HUDEP-2 (cell line): ENCODE data around the gene CDK5RAP2.

Experiments used
- DNase-seq, 76 experiments: peaks; one replicate each; lab custom pipeline; 2025; ENCODE audit not compliant: unreplicated experiment in 76 of 76; lab: John Stamatoyannopoulos, UW

Gene CDK5RAP2

GRCh38 chr9:120411862-120412424 is 168.0 kb downstream of the CDK5RAP2 start:
- no peak for DNase-seq

GRCh38 chr9:120410925-120411501 is 169.0 kb downstream of the CDK5RAP2 start:
- DNase-seq = no peak

GRCh38 chr9:120408680-120409258 is 171.2 kb downstream of the CDK5RAP2 start:
- DNase-seq = no peak

DNA sequence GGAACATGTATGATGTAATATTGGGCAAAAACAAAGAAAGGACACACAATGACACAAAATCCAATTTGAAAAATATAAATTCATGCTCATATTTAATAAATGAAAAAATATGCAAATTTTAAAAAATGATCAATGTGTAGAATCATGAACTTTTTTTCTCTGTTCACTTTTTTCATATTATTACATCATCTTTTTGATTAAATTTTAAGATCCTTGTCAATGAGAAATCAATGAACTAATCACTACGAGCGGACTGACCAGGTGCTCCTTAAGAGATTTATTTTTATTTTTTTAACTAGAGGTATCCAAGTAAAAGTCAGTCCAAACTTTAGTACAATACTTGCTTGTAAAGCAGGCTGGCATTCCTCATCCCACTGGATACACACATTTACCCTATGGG is 174.1 kb downstream of the CDK5RAP2 start:
- no peak for DNase-seq

DNA sequence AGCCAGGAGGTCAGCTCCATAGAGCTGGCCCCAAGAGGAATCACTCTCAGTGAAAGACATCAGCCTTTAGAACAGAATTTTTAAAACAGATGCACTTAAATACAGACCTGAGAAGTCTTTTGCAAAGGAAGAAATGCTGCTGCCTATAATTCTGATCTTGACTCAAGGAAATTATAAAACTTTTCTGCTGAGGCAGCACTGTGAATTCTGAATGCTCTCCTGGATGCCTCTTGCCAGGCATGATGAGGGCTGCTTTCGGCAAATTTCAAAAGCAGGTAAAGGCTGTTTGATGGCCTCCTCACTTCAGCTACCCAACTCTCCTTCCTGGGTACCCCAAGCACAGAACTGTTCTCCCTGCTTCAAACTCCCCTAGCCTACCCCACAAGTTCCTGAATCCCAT is 174.8 kb downstream of the CDK5RAP2 start:
- no peak for DNase-seq

DNA sequence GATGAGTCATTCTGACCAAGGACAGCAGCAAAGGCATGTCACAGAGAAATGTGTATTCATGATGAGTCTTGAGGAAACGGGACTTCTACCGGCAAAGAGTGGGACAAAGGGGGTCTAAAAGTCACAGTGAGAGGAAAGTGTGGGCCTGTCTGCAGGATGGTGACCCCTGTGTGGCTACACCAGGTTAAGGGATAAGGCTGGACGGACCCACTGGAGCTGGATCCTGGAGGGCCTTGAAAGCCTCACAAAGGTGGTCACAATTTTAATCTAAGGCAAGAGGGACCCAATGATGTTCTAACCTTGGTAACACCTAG is 176.5 kb downstream of the CDK5RAP2 start:
- no peak for DNase-seq

GRCh38 chr9:120402741-120403542 is 177.0 kb downstream of the CDK5RAP2 start:
- DNase-seq = peak in 3 of 76 experiments; percentile 2 to 21 (median 14)

DNA sequence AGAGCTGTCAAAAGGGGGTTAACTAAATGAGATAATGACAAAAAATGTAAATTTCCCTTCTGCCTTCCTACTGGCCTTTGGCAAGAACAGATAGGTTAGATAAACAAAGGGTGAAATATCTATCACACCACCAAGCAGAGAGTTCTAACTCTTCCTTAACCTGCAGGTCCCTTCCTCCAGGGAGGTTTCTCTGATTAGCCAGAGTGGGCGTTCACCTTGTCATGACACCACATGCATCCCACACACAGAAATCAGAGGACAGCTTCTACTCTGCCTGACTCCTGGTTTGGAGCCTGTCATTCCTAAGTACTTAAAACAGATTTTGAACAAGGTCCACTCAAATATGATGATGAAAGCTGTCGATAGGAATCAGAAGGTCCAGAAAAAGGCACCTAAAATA is 180.0 kb downstream of the CDK5RAP2 start:
- no peak for DNase-seq

DNA sequence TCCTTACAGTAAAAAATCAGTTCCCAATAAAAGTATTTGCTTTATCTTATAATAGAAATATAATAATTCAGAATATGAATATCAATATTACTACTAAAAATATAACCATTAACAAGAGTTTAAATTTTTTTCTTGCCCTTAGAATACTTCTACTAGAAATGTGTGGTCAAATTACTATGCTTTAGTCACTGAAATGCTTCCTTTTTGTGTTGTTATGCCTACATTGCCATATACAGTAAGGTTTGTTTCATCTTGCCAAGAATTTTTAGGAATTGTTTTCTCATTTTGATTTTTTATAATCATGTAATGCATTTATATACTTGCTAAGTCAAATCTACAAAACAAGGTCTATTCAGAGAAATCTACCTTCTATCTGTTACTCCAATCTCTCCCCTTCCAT is 181.7 kb downstream of the CDK5RAP2 start:
- no peak for DNase-seq

- DNase-seq = no peak
Observed at GRCh38 chr9:120397453-120397852, 182.5 kb downstream of the CDK5RAP2 start.

DNA sequence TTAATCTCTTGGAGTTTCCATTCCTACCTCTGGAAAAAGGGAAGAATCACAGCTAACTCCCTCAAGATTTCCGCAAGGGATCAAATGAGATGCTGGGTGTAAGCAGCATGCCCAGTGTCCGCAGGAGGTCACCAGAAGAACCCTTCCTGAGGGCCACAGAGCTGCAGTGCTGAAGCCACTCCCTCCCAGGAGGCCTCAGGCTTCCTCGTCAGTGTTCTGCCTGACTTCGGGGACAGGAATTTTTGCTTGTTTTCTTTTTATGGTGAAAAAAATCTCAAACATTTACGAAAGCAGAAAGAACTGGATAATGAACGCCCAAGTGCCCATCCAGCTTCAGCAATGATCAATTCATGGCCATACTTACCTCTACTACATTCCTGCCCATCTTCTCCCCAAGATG is 183.0 kb downstream of the CDK5RAP2 start:
- DNase-seq = no peak

DNA sequence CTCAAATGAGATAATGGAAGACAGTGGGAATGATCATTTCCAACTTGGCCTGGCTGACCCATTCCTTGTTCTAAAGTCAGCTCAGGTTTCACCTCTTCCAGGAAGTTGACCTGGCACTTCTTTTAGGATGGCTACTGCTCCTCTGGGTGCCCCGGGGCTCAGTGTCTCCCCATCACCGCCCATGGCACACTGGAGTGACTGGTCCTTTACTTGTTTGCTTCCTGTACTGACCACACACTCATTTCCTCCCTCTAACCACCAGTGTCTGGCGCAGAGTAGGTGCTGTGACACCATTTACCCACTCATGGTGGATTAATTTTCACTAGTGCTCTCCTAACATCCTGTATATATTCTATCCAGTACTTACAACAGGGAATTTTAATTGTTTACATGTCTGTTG is 183.5 kb downstream of the CDK5RAP2 start:
- no peak for DNase-seq

- DNase-seq = no peak
Observed at GRCh38 chr9:120395376-120395775, 184.6 kb downstream of the CDK5RAP2 start.

- no peak for DNase-seq
Observed at GRCh38 chr9:120394058-120394669, 185.8 kb downstream of the CDK5RAP2 start.

DNA sequence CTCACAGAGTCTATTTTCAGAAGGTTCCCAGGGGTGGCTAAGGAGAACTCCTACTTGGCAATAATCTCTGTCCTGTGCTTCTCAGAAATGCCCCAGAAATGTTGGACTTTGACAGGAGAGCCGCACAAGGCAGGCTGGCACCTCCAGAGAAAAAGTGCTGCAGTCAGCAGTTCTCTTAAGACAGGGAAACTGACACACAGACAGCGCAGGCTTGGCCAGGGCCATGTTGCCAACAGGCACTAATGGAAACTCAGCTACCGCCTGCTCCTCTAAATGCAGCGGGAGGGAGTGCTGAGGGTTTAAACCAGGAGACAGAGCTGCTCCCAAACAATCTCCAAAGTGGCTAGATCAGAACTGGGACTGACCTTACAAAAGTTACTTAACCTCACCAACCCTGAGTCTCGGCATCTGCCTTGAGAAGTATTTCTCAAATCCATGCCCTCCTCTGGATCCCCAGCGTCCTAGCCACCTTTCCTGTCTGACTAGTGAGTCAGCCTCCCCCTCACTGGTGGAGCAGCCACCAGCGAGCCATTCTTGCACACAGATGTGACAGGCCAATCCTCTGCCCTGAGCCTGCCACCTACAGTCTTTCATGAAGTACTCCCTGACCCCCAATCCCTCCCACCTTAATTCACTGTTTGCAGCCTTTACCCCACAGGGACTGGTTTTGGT is 186.4 kb downstream of the CDK5RAP2 start:
- no peak for DNase-seq

GRCh38 chr9:120392711-120393110 is 187.3 kb downstream of the CDK5RAP2 start:
- DNase-seq = no peak

DNA sequence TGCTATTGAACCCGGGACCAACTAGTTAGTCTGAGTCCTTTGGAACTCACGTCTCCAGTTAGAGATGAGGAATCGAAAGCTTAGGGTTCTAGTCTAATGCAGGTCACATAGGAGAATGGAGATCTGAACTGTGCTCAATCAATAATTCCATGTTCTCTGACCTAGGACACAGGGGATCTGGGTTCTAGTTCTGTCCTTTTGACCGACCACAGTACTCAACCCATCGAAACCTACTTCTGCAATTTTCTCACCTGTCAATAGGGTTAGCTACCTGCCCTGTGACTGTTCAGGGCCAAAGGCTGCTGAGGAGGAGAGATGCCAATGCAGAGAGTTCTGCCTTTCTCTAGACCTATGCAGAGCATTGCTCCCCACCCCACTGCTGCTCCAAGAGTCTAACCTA is 187.7 kb downstream of the CDK5RAP2 start:
- no peak for DNase-seq

DNA sequence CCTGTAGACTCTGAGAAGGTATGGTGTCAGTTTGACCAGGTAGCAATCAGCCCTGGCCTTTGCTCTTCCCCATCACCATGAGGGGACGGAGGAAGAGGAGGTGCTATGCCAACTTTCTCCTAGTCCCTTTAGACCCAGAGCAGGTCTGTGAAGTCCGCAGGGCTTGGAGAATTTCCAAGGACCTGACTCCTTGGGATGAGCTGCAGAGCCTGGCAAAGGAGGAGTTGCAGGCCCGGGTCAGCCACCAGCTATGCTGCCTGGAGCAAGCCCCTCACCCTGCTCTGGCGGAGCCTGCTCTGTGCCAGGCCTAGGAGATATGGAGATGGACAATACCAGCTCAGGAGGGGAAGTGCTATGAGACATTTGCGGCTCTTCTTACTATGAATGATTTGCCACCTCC is 188.3 kb downstream of the CDK5RAP2 start:
- DNase-seq = no peak

- no peak for DNase-seq
Observed at GRCh38 chr9:120390637-120391190, 189.3 kb downstream of the CDK5RAP2 start.

DNA sequence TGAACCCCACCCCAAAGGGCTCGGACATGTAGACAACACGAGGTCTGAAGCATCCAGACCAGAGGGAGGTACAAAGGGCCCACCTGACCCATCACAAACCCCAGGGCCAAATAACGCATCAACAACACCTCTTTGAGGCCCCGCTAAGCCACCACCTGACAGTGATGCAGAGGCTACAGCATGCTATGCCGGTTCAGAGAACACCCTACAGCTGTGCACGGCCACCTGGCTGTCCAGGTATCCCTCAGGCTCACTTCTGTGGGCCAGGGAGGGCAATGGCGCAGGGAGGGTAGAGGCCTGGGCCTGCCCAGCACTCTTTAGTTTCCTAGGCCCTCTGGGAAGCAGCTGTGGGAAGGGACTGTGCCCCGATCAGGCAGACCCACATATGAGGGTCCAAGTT is 190.1 kb downstream of the CDK5RAP2 start:
- DNase-seq = no peak

GRCh38 chr9:120389300-120389699 is 190.7 kb downstream of the CDK5RAP2 start:
- DNase-seq = no peak
